ENCODE measurements around the gene SLC25A22.

SLC25A22 gene

GRCh38 chr11:803467-803742, 5.3 kb upstream of the SLC25A22 start:
- no peak overlapping the region for H3K27ac Mint-ChIP-seq
- peaks cover 12% of the 10 kb centered on the region for H3K4me1 Mint-ChIP-seq
- DNase-seq, result no peak
- no peaks in the 10 kb centered on the region for H3K36me3 Mint-ChIP-seq (ENCODE audit: low read depth)
- TF ChIP-seq CTCF (IDR thresholded peaks at IDR 0.05), result no peak
- no peaks in the 10 kb centered on the region for H3K27me3 Mint-ChIP-seq (ENCODE audit: low read depth, poor library complexity)
- H3K4me3 Mint-ChIP-seq, result peak overlapping the region; percentile 78
- no peaks in the 10 kb centered on the region for H3K9me3 Mint-ChIP-seq

DNA sequence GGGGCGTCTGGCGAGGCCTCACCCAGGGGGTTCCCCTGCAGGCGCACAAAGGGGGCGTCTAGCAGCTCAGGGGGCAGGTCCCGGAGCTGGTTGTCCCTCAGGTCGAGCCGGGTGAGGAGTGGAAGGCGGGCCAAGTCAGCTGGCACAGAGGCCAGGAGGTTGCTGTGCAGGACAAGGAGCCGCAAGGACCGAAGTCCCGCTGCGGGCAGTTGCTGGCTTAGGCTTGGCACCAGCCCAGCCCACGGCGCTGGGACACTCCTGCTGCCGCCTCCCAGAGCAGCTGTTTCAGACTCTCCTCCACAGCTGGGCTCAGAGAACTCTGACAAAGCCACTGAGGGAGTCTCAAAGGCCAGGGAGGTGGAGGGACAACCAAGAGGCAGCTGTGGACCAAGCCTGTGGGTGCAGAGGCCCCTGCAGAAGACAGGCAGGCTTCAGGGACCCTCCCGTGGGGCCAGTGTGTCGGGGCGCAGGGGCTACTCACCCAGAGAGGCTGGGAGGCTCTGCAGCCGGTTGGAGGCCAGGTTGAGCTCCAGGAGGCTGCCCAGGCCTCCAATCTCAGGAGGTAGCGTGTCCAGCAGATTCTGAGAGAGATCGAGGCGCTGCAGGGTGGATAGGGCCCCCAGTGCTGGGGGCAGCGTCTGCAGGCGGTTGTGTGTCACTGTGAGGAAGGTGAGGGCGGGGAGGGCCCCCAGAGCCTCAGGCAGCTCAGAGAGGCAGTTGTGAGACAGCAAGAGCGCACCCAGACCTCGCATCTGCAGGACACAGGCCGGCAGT, 4.8 kb upstream of the SLC25A22 start:
- Mint-ChIP-seq H3K4me3 (peak overlapping the region; percentile 58), H3K27me3 (ENCODE audit: low read depth, poor library complexity) (no peaks in the 10 kb centered on the region), H3K27ac (no peak overlapping the region), H3K9me3 (no peaks in the 10 kb centered on the region), H3K36me3 (ENCODE audit: low read depth) (no peaks in the 10 kb centered on the region), H3K4me1 (peaks cover 8% of the 10 kb centered on the region)
- DNase-seq, result no peak
- TF ChIP-seq CTCF (IDR thresholded peaks at IDR 0.05), result no peak

DNA sequence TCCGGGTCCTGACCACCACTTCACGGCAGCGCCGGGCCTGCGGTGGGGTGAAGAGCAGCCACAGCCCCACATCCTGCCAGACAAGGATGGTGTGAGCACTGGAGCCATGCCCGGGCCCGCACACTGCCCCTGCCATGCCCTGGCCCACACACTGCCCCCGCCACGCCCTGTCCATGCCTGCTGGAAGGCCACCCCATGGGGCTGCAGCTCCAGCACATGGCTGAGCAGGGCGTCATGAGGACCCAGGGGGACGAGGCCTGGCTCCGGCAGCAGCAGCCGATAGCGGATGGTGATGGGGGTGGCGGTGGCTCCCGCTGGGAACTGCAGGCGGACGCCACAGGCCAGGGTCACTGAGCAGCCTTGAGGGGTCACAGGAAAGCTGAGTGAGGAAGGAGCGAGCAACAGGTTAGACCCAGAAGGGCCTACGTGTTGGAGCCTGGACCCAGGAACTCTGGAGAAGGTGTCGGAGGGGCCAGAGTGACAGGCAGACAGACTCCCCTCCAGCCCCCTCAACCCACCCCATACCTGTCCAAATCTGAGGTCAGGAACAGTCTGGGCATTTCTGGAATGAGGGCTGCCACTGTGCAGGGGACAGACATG, 4.0 kb upstream of the SLC25A22 start:
- no peak overlapping the region for H3K27ac Mint-ChIP-seq
- H3K9me3 Mint-ChIP-seq, result no peaks in the 10 kb centered on the region
- no peaks in the 10 kb centered on the region for H3K27me3 Mint-ChIP-seq (ENCODE audit: low read depth, poor library complexity)
- H3K4me1 Mint-ChIP-seq, result peaks cover 6% of the 10 kb centered on the region
- no peak for DNase-seq
- no peak overlapping the region for H3K4me3 Mint-ChIP-seq
- H3K36me3 Mint-ChIP-seq (ENCODE audit: low read depth), result no peaks in the 10 kb centered on the region
- no peak for TF ChIP-seq CTCF (IDR thresholded peaks at IDR 0.05)

DNA sequence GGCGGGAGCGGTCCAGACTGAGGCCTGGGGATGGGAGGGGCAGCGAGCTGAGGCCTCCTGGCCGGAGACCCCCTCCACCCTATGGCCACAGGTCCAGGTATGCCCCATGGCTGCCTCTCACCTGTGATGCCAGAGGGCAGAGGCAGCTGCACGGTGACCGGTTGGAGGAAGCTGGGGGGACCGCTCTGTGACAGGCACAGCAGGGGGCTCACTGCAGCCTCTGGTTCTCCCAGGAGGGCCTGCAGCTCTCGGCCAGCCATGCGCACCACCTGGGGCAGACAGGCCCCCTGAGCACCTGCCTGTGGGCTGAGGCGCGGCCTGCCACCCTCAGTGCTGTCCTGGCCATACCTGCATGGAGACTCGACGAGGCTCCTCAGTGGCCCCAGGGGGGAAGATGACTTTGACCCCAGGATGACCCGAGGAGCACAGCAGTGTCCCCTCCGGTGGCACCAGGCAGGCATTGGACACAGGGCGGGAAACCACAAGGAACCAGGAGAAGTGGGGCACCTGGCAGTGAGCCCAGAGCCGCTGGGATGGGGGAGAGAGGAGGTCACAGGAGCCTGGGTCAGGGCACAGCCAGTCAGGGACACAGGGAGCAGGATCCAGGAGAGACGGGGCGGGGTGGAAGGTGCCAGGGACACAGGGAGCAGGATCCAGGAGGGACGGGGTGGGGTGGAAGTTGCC, 3.2 kb upstream of the SLC25A22 start:
- no peak overlapping the region for H3K27ac Mint-ChIP-seq
- no peaks in the 10 kb centered on the region for H3K9me3 Mint-ChIP-seq
- DNase-seq, result no peak
- H3K36me3 Mint-ChIP-seq (ENCODE audit: low read depth), result no peaks in the 10 kb centered on the region
- H3K4me3 Mint-ChIP-seq, result no peak overlapping the region
- peaks cover 12% of the 10 kb centered on the region for H3K4me1 Mint-ChIP-seq
- no peaks in the 10 kb centered on the region for H3K27me3 Mint-ChIP-seq (ENCODE audit: low read depth, poor library complexity)
- TF ChIP-seq CTCF (IDR thresholded peaks at IDR 0.05), result no peak

- no peak for TF ChIP-seq CTCF (IDR thresholded peaks at IDR 0.05)
- H3K27ac Mint-ChIP-seq, result no peak overlapping the region
- no peak overlapping the region for H3K4me3 Mint-ChIP-seq
- no peaks in the 10 kb centered on the region for H3K9me3 Mint-ChIP-seq
- no peaks in the 10 kb centered on the region for H3K27me3 Mint-ChIP-seq (ENCODE audit: low read depth, poor library complexity)
- no peaks in the 10 kb centered on the region for H3K36me3 Mint-ChIP-seq (ENCODE audit: low read depth)
- DNase-seq, result no peak
- peaks cover 16% of the 10 kb centered on the region for H3K4me1 Mint-ChIP-seq
Measured at GRCh38 chr11:800473-800872, 2.4 kb upstream of the SLC25A22 start.

Measured in nephron progenitor cell (in vitro differentiated cells).